SK-N-SH (cell line): ENCODE measurements around the gene GREM2.

Source experiments
- CHD2 ChIP-seq: fragments of 150-350 bp; IDR thresholded peaks from 2 replicates; pipeline ENCODE4 v1.6.1; 2018; ENCODE audit warnings: low read length; ENCODE audit not compliant: partially characterized antibody
- ELF1 ChIP-seq: IDR thresholded peaks from 2 replicates; pipeline ENCODE4 v1.4.0; 2012
- EP300 ChIP-seq, 2 experiments: IDR thresholded peaks; 2 replicates each; pipeline versions ENCODE4 v1.4.0 to v1.6.1; 2012; ENCODE audit warnings: borderline replicate concordance in 1 of 2, low read depth in 1 of 2, low read length in 1 of 2
- FOSL2 ChIP-seq: IDR thresholded peaks from 2 replicates; pipeline ENCODE4 v1.4.0; 2012; ENCODE audit warnings: low read depth, mild to moderate bottlenecking, moderate library complexity, borderline replicate concordance
- GATA2 ChIP-seq: sonication (generic); formaldehyde crosslinking; IDR thresholded peaks from 2 replicates; pipeline ENCODE4 v1.5.0; 2020; ENCODE audit warnings: mild to moderate bottlenecking, missing genetic modification reagents
- NRF1 ChIP-seq: IDR thresholded peaks from 2 replicates; pipeline ENCODE4 v1.6.1; 2012; ENCODE audit warnings: low read depth, mild to moderate bottlenecking, low read length
- PBX3 ChIP-seq: IDR thresholded peaks from 2 replicates; pipeline ENCODE4; 2012
- POLR2AphosphoS5 ChIP-seq: IDR thresholded peaks from 2 replicates; pipeline ENCODE4 v1.6.1; 2012; ENCODE audit warnings: low read depth, low read length
- REST ChIP-seq: IDR thresholded peaks from 2 replicates; pipeline ENCODE4 v1.6.1; 2012; ENCODE audit warnings: mild to moderate bottlenecking, low read depth, low read length, moderate library complexity
- YY1 ChIP-seq: IDR thresholded peaks from 2 replicates; pipeline ENCODE4 v1.4.0; 2012; ENCODE audit warnings: low read depth, mild to moderate bottlenecking
- ZBTB33 ChIP-seq: IDR thresholded peaks from 2 replicates; pipeline ENCODE4 v1.4.0; 2012; ENCODE audit warnings: low read depth, borderline replicate concordance
- TF ChIP-seq, protein P1 (sequence below): fragments of 200-600 bp; sonication (generic); IDR thresholded peaks from 2 replicates; pipeline ENCODE4 v1.6.1; 2017; ENCODE audit warnings: antibody characterized with exemption, mild to moderate bottlenecking, moderate library complexity
- TF ChIP-seq, protein P2 (sequence below): IDR thresholded peaks from 2 replicates; pipeline ENCODE4 v1.4.0; 2012; ENCODE audit warnings: low read depth, borderline replicate concordance

GRCh38 chr1:240486611-240487010 is 125.3 kb downstream of the GREM2 start:
- TF ChIP-seq PBX3, result no peak
- no peak for TF ChIP-seq ZBTB33
- TF ChIP-seq REST, result no peak
- TF ChIP-seq, protein P1, sequence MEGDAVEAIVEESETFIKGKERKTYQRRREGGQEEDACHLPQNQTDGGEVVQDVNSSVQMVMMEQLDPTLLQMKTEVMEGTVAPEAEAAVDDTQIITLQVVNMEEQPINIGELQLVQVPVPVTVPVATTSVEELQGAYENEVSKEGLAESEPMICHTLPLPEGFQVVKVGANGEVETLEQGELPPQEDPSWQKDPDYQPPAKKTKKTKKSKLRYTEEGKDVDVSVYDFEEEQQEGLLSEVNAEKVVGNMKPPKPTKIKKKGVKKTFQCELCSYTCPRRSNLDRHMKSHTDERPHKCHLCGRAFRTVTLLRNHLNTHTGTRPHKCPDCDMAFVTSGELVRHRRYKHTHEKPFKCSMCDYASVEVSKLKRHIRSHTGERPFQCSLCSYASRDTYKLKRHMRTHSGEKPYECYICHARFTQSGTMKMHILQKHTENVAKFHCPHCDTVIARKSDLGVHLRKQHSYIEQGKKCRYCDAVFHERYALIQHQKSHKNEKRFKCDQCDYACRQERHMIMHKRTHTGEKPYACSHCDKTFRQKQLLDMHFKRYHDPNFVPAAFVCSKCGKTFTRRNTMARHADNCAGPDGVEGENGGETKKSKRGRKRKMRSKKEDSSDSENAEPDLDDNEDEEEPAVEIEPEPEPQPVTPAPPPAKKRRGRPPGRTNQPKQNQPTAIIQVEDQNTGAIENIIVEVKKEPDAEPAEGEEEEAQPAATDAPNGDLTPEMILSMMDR, result no peak
- no peak for TF ChIP-seq EP300 (IDR thresholded peaks at IDR 0.05; ENCODE audit: borderline replicate concordance in 1 of 2, low read depth in 1 of 2, low read length in 1 of 2)
- no peak for TF ChIP-seq NRF1
- no peak for TF ChIP-seq CHD2
- TF ChIP-seq POLR2AphosphoS5, result no peak
- TF ChIP-seq YY1, result no peak
- TF ChIP-seq ELF1, result no peak
- no peak for TF ChIP-seq GATA2 (CRISPR knock-in tag)
- TF ChIP-seq, protein P2, sequence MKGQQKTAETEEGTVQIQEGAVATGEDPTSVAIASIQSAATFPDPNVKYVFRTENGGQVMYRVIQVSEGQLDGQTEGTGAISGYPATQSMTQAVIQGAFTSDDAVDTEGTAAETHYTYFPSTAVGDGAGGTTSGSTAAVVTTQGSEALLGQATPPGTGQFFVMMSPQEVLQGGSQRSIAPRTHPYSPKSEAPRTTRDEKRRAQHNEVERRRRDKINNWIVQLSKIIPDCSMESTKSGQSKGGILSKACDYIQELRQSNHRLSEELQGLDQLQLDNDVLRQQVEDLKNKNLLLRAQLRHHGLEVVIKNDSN, result no peak
- no peak for TF ChIP-seq FOSL2
